ENCODE results near the gene HERC5.

- TF ChIP-seq CTCF (IDR thresholded peaks at IDR 0.05), result no peak
- no peak for TF ChIP-seq POLR2A (IDR thresholded peaks at IDR 0.05)
- TF ChIP-seq POLR2AphosphoS5 (IDR thresholded peaks at IDR 0.05), result no peak
Observed at GRCh38 chr4:88441696-88442095, 15.2 kb upstream of the HERC5 start.

All from sigmoid colon (tissue), 4 donors.